ENCODE measurements around the gene MLPH. TPM values are rescaled to one million over a fixed set of nuclear protein-coding genes. Genes with fewer than 3 reads are reported as not detected.

MLPH gene
- polyA plus RNA-seq, 1 experiment, result 15.6 TPM

DNA sequence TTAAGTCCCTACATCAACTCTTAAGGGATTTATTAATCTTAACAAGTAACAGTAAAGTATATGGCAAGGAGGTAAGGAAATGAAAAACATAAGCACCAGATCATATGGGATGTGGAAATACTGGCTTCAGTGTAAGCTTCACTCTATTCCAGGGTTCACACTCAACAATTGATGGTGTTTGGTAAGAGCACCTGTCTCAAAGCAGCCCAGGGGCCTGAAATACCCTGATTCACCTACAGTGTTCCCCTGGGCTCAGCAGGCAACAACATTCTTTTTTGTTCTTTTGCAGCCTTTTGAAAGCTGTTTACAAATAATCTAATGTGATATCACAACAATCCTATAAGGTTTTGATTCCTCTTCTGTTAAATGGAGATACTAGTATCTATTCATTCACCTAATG, 1.2 kb upstream of the MLPH start:
- no peak for DNase-seq (ENCODE audit: low read depth, low spot score)
- no peaks in the 10 kb centered on the region for H3K27me3 ChIP-seq (ENCODE audit: control insufficient read depth, insufficient read depth, low read length)
- TF ChIP-seq, protein P1, sequence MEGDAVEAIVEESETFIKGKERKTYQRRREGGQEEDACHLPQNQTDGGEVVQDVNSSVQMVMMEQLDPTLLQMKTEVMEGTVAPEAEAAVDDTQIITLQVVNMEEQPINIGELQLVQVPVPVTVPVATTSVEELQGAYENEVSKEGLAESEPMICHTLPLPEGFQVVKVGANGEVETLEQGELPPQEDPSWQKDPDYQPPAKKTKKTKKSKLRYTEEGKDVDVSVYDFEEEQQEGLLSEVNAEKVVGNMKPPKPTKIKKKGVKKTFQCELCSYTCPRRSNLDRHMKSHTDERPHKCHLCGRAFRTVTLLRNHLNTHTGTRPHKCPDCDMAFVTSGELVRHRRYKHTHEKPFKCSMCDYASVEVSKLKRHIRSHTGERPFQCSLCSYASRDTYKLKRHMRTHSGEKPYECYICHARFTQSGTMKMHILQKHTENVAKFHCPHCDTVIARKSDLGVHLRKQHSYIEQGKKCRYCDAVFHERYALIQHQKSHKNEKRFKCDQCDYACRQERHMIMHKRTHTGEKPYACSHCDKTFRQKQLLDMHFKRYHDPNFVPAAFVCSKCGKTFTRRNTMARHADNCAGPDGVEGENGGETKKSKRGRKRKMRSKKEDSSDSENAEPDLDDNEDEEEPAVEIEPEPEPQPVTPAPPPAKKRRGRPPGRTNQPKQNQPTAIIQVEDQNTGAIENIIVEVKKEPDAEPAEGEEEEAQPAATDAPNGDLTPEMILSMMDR (IDR thresholded peaks at IDR 0.05; ENCODE audit: low read depth, low read length), result no peak
- H3K27ac ChIP-seq (ENCODE audit: low read depth, low read length), result no peak overlapping the region
- POLR2A ChIA-PET, result interaction anchor here (0.9 to 4.2 kb wide), 3 partner anchors 10 to 20 kb away, joined by 4 to 18 read pairs (median 4); no protein-coding TSS in a partner anchor
- no peaks in the 10 kb centered on the region; the same call in 1 of the 2 replicates for H3K9me3 ChIP-seq (ENCODE audit: control insufficient read depth, insufficient read depth, low read length)
- peak overlapping the region; percentile 76 for H3K4me3 ChIP-seq (ENCODE audit: low read depth, low read length)
- CTCF ChIA-PET, result interaction anchor here (1.1 to 1.5 kb wide), 5 partner anchors 11 to 86 kb away, joined by 4 to 6 read pairs (median 4); no protein-coding TSS in a partner anchor

DNA sequence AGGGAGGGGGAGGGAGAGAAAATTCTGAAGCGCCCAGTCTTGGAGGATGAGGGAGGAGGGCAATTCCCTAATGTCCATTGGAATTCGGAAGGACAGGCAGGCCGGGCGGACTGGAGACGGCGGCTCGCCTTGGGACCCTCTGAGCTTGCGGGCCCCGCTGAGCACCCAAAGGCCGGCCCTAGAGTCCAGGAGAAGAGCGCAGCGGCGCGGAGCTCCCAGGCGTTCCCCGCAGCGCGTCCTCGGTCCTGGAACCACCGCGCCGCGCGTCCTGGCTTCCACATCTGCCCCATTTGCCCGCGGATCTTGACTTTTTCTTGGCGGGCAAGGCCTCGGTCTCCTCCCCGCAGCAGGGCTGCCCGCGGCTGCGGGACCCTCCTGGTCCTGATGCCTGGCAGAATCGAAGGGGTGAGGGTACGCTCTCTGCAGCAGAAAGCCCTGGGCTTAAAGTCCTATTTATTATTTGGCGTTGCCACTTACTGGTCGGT, 675 bp upstream of the MLPH start:
- DNase-seq (ENCODE audit: low read depth, low spot score), result no peak
- Histone ChIP-seq H3K27ac (ENCODE audit: low read depth, low read length) (no peak overlapping the region), H3K4me3 (ENCODE audit: low read depth, low read length) (peak overlapping the region; percentile 76), H3K27me3 (ENCODE audit: control insufficient read depth, insufficient read depth, low read length) (no peaks in the 10 kb centered on the region), H3K9me3 (ENCODE audit: control insufficient read depth, insufficient read depth, low read length) (peaks cover 4% of the 10 kb centered on the region)
- TF ChIP-seq, protein P1 (IDR thresholded peaks at IDR 0.05; ENCODE audit: low read depth, low read length), result no peak
- ChIA-PET POLR2A (interaction anchor here (0.9 to 4.2 kb wide), 3 partner anchors 11 to 21 kb away, joined by 4 to 18 read pairs (median 4); no protein-coding TSS in a partner anchor), CTCF (interaction anchor here (1.1 to 1.5 kb wide), 4 partner anchors 15 to 85 kb away, joined by 4 to 5 read pairs (median 4); no protein-coding TSS in a partner anchor)

DNA sequence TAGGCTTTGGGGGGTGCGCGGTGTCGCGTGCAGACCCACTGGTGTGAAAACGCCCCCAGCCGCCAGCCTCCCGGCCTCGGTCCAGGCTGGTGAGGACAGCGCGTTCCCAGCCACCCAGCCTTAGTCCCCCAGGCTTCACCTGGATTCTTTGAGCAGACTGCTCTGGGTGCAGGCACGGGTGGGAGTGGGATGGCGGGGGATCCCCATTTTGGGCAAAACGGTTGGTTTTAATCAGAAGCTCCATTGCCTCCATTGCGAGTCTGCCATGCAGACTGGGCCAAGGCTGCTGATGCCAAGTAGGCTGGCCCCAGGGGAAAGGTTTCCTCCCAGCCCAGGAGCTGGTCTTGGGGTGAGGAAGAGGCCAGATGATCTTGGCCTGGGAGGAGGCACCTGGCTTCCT, 445 bp downstream of the MLPH start:
- Histone ChIP-seq H3K27ac (ENCODE audit: low read depth, low read length) (no peak overlapping the region), H3K4me3 (ENCODE audit: low read depth, low read length) (peak overlapping the region; percentile 76), H3K9me3 (ENCODE audit: control insufficient read depth, insufficient read depth, low read length) (peaks cover 10% of the 10 kb centered on the region), H3K27me3 (ENCODE audit: control insufficient read depth, insufficient read depth, low read length) (no peaks in the 10 kb centered on the region)
- DNase-seq (ENCODE audit: low read depth, low spot score), result no peak
- ChIA-PET POLR2A (interaction anchor here (4.2 kb wide), 1 partner anchor 12 kb away, joined by 18 read pairs; no protein-coding TSS in a partner anchor), CTCF (interaction anchor here (1.2 to 3.2 kb wide), 2 partner anchors 66 to 84 kb away, joined by 7 to 13 read pairs; no protein-coding TSS in a partner anchor)
- TF ChIP-seq, protein P1 (IDR thresholded peaks at IDR 0.05; ENCODE audit: low read depth, low read length), result no peak

DNA sequence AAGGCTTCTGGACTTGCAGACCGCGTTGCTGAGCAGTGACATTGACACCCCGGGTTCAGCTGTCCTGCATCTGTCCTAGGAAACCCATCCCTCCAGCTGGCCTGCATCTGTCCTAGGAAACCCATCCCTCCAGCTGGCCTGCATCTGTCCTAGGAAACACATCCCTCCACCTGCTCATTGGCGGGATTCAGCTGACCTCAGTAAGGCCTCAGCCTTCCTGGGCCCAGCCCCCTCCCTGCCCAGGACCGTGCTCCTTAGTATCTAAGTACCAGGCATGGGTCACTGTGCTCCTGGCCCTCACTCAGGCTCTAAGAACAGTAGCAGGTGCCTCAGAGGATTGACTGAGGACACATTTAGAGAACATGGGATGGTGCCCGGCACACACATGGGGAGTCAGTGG, 1.2 kb downstream of the MLPH start:
- CTCF ChIA-PET, result interaction anchor here (1.1 to 3.2 kb wide), 3 partner anchors 25 to 84 kb away, joined by 3 to 13 read pairs (median 7); no protein-coding TSS in a partner anchor
- no peak overlapping the region for H3K27ac ChIP-seq (ENCODE audit: low read depth, low read length)

More for the DNA sequence above, 1.2 kb downstream of the MLPH start:
- peaks cover 10% of the 10 kb centered on the region for H3K9me3 ChIP-seq (ENCODE audit: control insufficient read depth, insufficient read depth, low read length)
- no peaks in the 10 kb centered on the region for H3K27me3 ChIP-seq (ENCODE audit: control insufficient read depth, insufficient read depth, low read length)
- TF ChIP-seq, protein P1 (IDR thresholded peaks at IDR 0.05; ENCODE audit: low read depth, low read length), result no peak
- POLR2A ChIA-PET, result interaction anchor here (4.2 kb wide), 1 partner anchor 13 kb away, joined by 18 read pairs; no protein-coding TSS in a partner anchor
- H3K4me3 ChIP-seq (ENCODE audit: low read depth, low read length), result peak overlapping the region; percentile 76
- no peak for DNase-seq (ENCODE audit: low read depth, low spot score)

All from AG04450 (cell line).